GM19035 (cell line): ENCODE results near the gene FAM76A.

Experiments
- ATAC-seq: cut with Tn5 transposase; IDR thresholded peaks from one replicate; pipeline ENCODE4 v1.9.1; 2021; ENCODE audit not compliant: unreplicated experiment

The FAM76A gene

GRCh38 chr1:27719286-27720251 lies 6.2 kb upstream of the FAM76A start:
- no peak for ATAC-seq

- no peak for ATAC-seq
Observed at GRCh38 chr1:27724961-27725373, 794 bp upstream of the FAM76A start.

- ATAC-seq, result peak; percentile 31
Observed at GRCh38 chr1:27726173-27727044, 648 bp downstream of the FAM76A start.

GRCh38 chr1:27727126-27727525 lies 1.4 kb downstream of the FAM76A start:
- ATAC-seq, result no peak

- no peak for ATAC-seq
Observed at GRCh38 chr1:27736252-27736651, 10.5 kb downstream of the FAM76A start.

GRCh38 chr1:27741121-27741520 lies 15.4 kb downstream of the FAM76A start:
- ATAC-seq, result no peak

- no peak for ATAC-seq
Observed at GRCh38 chr1:27744556-27744955, 18.8 kb downstream of the FAM76A start.

- no peak for ATAC-seq
Observed at GRCh38 chr1:27745466-27745865, 19.7 kb downstream of the FAM76A start.

GRCh38 chr1:27752360-27752759 lies 26.6 kb downstream of the FAM76A start:
- no peak for ATAC-seq

GRCh38 chr1:27755286-27755685 lies 29.5 kb downstream of the FAM76A start:
- ATAC-seq, result no peak

GRCh38 chr1:27755865-27756264 lies 30.1 kb downstream of the FAM76A start:
- no peak for ATAC-seq

- ATAC-seq, result no peak
Observed at GRCh38 chr1:27759236-27759635, 33.5 kb downstream of the FAM76A start.

GRCh38 chr1:27760426-27760825 lies 34.7 kb downstream of the FAM76A start:
- ATAC-seq, result no peak

- no peak for ATAC-seq
Observed at GRCh38 chr1:27762033-27762432, 36.3 kb downstream of the FAM76A start.

- no peak for ATAC-seq
Observed at GRCh38 chr1:27763358-27763757, 37.6 kb downstream of the FAM76A start.

GRCh38 chr1:27770293-27770830 lies 44.6 kb downstream of the FAM76A start:
- no peak for ATAC-seq

- no peak for ATAC-seq
Observed at GRCh38 chr1:27772036-27772931, 46.5 kb downstream of the FAM76A start.

GRCh38 chr1:27772932-27773825 lies 47.4 kb downstream of the FAM76A start, which contains the start of gene STX12:
STX12 (plus strand) TSS chr1:27773219; CDS start chr1:27773308, 89 bp downstream.
- peak; percentile 92 for ATAC-seq

- ATAC-seq, result no peak
Observed at GRCh38 chr1:27773826-27774445, 48.2 kb downstream of the FAM76A start.
